Stomach (tissue), 4 donors: ENCODE results near the gene RASAL3.

Experiments
- EP300 ChIP-seq: sonication (generic); formaldehyde crosslinking; IDR thresholded peaks from one replicate; pipeline ENCODE4 v1.6.1; 2017; ENCODE audit warnings: antibody characterized with exemption
- POLR2A ChIP-seq, 4 donors: fragments of 450-650 bp; IDR thresholded peaks; one replicate each; pipeline ENCODE4 v1.6.1; 2016; ENCODE audit warnings: antibody characterized with exemption in 4 of 4, control low read depth in 2 of 4, mild to moderate bottlenecking in 1 of 4, moderate library complexity in 1 of 4
- POLR2AphosphoS5 ChIP-seq, 3 donors: sonication (generic); formaldehyde crosslinking; IDR thresholded peaks; one replicate each; pipeline ENCODE4 v1.6.1; 2016; ENCODE audit warnings: antibody characterized with exemption in 3 of 3
- TF ChIP-seq, protein P1 (sequence below), 7 experiments: fragments of 450-650 bp in 4 of 7; fragments of 200-600 bp in 3 of 7; sonication (generic) in 3 of 7; IDR thresholded peaks; one replicate each; pipeline ENCODE4 v1.5.1; 2016 to 2019; ENCODE audit warnings: antibody characterized with exemption in 7 of 7, control low read depth in 2 of 7, mild to moderate bottlenecking in 1 of 7

DNA sequence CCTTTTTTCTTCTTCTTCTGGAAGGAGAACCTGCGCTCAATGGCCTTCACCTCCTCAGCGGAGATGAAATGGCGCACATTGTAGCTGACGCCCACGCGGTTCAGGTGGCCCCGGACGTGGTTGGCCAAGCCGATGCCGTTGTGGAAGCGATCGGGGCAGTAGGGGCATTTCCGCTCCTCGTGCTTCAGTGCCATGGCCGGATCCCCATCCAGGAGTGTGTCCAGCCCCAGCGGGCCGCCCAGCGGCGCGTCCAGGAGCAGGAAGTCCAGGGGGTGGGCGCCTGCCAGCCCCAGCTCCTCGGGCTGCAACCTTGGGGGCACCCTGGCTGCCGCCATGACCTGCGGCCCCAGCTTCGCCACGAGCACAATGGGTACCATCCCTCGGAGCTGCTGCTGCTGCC lies 25.8 kb downstream of the RASAL3 start:
- no peak for TF ChIP-seq POLR2AphosphoS5 (IDR thresholded peaks at IDR 0.05)
- TF ChIP-seq, protein P1, sequence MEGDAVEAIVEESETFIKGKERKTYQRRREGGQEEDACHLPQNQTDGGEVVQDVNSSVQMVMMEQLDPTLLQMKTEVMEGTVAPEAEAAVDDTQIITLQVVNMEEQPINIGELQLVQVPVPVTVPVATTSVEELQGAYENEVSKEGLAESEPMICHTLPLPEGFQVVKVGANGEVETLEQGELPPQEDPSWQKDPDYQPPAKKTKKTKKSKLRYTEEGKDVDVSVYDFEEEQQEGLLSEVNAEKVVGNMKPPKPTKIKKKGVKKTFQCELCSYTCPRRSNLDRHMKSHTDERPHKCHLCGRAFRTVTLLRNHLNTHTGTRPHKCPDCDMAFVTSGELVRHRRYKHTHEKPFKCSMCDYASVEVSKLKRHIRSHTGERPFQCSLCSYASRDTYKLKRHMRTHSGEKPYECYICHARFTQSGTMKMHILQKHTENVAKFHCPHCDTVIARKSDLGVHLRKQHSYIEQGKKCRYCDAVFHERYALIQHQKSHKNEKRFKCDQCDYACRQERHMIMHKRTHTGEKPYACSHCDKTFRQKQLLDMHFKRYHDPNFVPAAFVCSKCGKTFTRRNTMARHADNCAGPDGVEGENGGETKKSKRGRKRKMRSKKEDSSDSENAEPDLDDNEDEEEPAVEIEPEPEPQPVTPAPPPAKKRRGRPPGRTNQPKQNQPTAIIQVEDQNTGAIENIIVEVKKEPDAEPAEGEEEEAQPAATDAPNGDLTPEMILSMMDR (IDR thresholded peaks at IDR 0.05) = no peak
- TF ChIP-seq POLR2A (IDR thresholded peaks at IDR 0.05) = no peak
- no peak for TF ChIP-seq EP300
